Endometrium (tissue), 2 donors: ENCODE data around the gene TC2N.
A peak's percentile ranks its signal among the peaks of the same experiment; 100 is the strongest.
"Not testable (repeated sequence)": the region's sequence is repeated elsewhere in the genome, so short reads cannot be mapped to it uniquely, and the experiment has no call there.

Experiments
- FAIRE-seq: peaks from 2 replicates; lab custom pipeline; 2012; peaks lifted over from hg19 to GRCh38; lab: Jason Lieb, UNC
- donor health status: control.
- donor health status: control.

The TC2N gene

DNA sequence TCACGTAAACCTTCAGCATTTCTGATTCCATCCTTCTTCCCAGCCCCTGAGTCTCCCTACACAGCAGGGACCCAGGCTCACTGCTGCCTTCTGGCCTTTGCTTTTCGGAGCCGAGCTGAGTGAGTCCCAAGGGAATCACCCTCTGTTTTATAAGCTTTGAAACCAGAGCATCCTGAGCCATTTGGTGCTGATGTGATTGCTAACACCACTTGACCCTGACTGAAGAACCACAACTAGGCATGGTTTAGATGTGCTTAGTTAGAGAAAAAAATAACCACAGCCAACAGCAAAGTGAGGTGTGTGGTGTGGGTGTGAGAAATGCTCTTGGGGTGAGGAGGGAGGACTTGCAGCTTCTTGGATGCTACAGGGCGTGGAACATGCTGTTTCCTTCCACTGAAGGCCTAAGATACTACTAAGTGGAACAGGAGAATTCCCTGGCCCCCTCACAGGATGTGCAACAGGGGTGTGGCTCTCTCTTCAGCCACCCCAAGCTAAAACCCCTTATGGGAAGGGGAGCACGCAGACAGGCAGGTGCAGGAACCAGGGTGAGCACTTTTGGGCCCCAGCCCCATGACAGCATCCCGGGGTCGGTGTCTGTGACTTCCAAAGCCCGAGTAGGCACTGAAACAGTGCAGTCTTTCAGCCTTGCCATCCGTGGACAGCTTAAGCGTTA, at the start of gene TC2N:
Gene TC2N, minus strand, starts transcription at position 221 of the 673 bp plus-strand sequence. CDS start 53,767 bp downstream, outside the sequence.
- FAIRE-seq = no peak

DNA sequence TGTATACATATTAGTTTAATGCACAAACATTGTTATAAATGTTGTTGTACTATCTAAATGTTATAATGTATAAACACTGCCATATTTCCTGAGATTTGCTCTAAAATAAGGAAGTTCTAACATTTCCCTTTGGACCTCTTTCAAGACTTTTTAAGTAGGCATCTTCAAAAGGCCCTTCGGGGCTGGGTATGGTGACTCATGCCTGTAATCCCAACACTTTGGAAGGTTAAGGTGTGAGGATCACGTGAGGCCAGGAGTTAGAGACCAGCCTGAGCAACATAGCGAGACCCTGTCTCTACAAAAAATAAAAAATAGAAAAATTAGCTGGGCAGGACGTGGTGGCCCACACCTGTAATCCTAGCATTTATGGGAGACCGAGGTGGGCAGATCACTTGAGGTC, 44.7 kb upstream of the TC2N start:
- FAIRE-seq = no peak

DNA sequence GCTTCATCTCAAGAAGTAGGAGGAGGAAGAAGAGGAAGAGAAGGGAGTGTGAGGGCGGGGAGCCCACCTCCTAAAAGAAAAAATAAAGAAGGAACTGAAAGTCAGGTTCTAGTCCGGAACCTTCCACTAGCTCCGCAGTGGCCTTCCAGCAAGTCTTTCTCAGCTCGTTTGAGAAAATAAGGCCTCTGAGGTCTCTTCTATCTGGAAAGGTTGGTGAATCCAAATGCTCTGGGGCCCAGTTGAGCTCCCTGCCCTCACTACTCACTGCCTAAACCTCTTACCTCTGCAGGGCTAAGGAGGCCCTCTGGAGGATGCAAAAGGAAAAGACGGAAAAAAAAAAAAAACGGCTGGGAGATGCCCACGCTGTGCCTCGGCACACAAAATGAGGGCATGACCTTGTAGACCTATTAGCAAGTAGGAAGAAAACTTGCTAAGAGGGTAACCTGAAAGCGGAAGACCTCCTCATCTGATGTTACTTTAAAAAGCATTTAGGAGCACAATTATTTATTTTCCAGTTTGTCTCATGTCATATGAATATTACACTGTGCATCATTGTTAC, 44.2 kb upstream of the TC2N start:
- FAIRE-seq = no peak

DNA sequence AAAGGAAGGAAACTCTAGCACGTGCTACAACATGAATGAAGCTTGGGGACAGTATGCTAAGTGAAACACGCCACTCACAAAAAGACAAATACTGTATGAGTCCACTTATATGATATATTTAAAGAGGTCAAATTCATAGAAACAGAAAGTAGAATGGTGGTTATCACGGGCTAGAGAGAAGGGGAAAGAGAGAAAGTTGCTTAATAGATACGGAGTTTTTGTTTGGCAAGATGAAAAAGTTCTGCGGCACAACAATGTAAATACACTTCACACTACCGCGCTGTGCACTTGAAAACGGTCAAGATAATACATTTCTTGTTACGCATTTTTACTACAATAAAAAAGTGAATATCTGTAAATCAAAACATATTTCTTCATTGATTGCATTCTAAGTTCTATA, 42.9 kb upstream of the TC2N start:
- no peak for FAIRE-seq

DNA sequence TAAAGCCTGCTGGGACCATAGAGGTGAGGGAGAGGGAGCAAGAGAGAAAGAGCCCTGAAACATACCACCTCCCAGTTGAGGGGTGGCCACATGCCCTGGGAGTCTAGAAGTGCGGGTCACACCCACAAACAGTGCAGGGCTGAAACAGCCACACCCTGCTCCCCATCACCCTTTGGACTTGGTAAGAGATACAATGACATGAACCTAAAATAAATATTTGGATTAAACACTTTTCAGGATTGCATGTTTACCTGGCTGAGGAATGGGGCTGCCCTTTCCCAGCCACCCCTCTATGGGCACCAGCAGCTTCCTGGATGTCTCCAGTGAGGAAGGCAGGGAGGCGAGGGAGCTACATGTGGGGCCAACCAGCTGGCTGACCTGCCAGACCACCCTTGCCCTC, 39.0 kb upstream of the TC2N start:
- no peak for FAIRE-seq

DNA sequence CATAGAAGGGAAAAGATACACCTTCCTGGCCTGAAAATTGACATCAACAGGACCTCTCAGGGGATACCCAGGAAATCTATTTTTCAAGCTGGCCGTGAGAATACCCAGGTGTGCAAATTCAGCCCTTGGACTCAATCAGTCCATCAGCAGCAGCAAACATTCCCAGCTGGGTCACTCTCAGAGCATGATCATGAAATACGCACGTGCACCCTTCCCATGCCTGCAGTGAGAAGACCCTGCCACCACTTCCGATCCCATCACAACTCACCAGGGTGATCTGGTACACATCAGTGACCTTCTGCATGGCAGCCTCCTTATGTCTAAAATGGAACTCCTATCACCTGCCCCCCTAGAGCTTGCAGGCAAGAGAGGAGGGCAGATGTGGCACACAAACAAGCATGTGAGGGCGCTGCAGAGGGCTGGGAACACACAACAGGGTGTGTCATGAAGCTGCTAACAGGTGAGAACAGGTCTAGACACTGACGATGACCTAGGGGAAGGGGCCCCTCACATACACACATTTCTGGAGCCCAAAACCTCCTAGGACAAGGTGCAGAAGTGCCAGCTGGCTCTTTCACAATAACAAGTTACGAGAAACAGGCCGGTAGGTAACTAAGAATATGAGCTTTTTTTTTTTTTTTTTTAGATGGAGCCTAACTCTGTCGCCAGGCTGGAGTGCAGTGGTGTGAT, 37.8 kb upstream of the TC2N start:
- FAIRE-seq = no peak

DNA sequence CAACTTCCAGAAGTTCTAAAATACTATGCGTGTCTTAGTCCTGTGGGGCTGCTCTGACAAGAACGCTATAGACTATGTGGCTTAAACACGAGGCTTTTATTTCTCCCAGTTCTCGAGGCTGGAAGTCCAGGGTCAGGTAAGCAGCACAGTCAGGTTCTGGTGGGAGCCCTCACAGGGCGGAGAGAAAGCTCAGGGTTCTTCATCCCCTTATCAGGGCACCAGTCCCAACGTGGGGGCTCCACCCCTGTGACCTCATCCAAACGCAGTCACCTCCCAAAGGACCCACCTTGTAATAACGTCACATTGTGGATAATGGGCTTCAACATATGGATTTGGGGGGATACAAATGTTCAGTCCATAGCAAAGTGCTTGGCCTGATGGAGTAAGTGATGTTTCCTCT, 37.1 kb upstream of the TC2N start:
- no peak for FAIRE-seq

DNA sequence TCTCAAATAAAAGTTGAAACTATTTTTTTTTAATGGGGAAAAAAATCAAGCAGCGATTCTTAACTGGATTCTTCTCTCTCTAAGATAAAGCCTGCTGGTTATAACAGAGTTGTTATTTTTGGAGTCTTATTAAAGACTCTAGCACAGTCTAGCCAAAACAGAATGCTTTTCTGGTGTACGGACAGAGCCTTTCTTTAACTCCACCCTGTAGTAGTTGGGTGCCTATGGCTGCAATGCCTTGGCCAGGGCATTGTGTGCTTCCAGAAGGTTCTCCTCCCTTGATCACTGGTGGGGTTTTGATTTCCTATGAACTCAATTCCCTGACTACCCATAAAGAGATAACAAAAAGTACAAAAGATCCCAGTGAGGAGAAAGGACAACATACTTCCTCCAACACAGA, 35.7 kb upstream of the TC2N start:
- FAIRE-seq = no peak

DNA sequence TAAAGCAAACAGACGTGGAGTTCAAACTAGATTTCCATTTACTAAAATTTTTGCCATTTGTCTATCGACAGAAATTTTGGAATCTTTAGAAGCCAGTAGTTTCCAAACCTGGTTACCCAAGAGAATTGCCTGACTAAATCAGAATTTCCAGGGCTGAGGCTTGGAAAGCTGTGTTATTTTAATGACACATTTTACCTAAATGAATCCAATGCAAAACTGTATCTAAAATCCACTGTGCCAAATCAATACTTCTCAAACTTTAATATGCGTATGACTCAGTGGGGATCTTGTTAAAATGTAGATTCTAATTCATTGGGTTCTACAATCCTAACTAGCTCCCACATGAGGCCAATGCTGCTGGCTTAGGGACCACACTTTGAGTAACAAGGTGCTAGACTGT, 35.0 kb upstream of the TC2N start:
- no peak for FAIRE-seq

DNA sequence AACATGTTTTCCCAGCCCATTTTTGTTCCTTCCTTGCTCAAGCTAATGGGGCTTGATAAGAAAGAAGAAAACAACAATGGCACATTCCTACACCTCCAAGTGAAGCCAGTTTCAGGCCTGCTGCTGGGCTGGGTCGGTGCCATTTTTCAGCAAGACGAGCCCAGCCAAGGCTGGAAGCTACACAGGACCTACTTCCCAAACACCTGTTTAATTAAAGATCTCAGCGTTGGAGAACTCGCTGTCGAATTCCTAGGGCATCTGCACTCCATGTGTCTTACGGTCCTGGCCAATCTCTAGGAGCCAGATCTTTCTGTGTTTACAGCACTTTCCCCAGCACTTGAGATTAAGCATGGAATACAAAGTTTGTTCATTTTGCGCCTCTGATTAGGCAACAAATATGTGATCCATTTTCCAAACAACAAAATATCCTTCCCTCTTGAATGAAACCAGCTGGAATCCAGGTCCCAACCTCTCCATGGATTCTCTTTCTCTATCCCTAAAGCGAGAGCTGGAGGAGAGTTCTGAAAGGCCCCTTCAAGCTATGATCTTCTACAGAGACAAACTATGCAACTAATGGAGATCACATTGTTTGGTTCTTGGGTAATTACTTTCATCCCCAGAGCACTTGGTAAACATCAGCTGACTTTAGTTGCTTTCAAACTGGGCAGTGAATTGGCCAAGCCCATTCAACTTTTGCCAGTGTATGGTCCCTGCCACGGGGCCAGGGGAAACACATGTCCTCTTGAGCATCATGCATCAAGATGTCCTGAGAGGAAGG, 34.3 kb upstream of the TC2N start:
- peak; percentile 65 for FAIRE-seq

DNA sequence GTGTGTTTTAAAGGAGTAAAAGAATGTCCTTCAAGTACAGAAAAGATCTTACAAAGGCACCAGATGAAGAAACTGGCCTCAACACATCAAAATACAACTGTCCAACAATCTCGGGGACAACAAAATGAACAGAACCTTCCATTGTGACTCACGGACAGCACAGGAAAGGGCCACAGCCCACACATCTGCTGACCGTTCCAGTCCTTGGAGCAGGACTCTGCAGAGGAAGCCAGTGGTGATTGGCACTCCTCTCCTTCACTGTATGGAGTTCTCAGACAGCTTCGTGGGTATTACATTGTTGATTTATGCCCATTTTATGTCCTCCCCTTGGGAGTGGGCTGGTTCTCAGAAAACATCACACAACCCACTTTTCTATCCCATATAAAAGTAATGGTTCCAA, 32.5 kb upstream of the TC2N start:
- FAIRE-seq = no peak

DNA sequence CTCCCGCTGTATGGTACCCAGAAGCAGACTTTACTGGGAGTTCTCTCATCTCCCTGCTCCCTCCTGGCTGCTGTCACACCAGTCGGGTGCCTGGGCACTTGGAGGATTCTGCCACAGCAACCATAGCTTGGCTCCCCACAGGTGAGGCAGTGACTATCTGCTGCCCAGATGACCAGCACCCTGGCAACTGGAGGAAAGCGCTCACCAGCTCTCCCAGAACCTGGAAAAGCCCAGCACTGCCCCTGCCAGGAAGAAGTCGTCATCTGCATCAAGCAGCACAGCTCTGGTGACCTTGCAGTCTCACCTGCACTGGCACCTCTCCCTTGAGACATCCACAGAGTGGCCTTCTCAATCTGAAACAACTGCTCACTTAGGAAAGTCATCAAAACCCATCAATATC, 31.9 kb upstream of the TC2N start:
- FAIRE-seq = no peak

DNA sequence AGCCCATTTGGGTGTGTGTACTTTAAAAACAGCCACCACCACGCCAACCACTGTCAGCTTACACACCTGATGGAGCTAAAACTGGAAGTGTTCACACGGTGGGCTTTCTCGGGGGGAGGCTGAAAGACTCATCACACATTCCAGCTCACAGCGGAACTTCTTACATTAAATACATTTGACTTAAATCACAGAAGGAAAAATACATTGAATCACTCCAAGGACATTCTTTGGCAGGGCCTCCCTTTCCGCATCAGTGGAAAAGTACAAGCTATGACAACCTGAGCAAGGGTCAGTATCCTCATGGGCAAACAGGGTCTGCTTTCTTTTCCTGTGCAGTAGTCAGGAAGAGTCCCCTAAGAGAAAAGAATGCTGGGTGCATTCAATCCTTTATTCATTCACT, 31.0 kb upstream of the TC2N start:
- no peak for FAIRE-seq

DNA sequence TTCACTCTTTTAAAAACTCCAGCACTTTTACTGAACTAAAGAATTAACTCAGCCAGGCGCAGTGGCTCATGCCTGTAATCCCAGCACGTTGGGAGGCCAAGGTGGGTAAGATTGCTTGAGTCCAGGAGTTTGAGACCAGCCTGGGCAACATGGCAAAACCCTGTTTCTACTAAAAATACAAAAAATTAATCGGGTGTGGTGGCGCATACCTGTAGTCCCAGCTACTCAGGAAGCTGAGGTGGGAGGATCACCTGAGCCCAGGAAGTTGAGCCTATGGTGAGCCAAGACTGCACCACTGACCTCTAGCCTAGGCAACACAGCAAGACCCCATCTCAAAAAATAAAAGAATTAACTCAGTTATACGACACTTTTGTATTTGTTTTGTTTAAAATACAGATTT, 30.4 kb upstream of the TC2N start:
- not testable (repeated sequence) for FAIRE-seq

DNA sequence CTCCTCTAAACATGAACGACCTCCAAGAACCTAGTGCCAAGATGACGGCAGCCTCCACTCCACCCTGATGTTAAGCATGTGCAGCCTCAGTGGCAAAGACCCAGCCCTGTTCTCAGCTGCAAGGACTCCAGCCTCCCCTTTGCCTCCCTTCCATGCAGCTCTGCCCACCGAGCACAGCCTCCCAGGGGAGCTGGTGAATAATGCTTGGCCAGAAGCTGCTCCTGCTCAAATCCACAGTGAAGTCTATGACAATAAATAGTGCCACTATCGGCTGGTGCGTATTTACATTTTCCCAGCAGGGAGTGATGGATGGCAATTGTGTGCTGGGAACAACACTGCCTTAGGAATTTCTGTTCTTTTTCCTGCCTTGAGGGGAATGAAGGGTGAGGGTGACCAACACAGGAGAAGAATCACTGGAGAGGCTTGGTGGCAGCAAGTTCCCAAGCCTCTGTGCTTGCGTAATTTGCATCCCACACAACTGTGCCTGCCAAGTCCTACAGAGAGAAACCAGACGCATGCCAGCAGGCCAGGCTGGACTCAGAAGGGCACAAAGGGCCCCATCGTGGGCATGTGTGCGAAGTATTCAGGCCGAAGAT, 29.9 kb upstream of the TC2N start:
- no peak for FAIRE-seq

DNA sequence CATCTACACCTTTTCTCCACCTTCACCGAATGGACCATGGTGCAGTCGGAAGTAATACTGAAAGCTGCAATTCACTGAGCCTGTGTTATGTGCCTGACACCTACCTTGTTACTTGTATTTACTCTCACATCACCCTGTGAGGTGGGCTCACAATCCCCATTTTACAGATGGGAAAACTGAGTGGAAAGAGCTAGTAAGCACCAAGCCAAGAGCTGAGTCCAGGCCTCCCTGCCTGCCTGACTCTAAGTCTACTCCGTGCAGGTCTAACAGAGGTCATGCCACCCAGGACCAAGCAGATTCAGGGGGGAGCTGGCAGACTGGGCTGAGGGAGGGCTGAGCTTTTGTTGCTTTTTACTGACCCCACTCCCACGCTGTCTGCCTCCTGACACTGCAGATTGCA, 29.1 kb upstream of the TC2N start:
- no peak for FAIRE-seq

DNA sequence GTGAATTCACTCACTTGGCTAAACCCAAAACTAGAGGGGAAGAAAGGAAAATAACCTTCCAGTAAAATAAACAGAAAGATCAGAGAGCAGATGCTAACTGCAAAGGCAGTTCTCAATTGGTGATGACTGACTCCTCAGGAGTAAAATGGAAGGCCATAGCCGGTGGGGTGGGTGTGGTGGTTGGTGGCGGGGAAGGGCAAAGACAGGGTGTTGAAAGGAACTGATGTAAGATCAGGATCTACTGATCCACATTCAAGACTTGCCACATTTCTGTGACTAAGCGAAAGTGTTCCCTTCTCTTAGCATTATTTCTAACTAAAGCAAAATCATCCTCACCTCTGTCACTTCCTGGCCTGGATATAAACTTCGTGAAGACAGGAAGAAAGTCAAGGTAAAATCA, 26.3 kb upstream of the TC2N start:
- no peak for FAIRE-seq

DNA sequence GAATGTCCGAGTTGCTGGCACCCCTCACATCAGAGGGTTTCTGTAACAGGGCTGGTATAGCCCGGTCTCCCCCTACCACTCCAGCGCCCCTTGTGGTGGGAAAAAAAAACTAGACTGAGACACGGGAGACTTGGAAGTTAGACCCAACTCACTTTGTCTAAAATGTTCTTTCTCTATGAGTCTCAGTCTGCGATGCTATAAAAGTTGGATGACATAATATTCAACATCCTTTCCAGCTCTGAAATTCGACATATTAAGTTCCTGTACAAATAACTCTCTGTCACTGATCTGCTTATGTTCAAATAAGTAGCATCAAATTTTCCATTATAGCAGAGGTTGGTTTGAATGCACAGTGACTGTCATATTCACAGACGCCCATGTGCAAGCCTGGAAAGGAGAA, 25.7 kb upstream of the TC2N start:
- FAIRE-seq = no peak

DNA sequence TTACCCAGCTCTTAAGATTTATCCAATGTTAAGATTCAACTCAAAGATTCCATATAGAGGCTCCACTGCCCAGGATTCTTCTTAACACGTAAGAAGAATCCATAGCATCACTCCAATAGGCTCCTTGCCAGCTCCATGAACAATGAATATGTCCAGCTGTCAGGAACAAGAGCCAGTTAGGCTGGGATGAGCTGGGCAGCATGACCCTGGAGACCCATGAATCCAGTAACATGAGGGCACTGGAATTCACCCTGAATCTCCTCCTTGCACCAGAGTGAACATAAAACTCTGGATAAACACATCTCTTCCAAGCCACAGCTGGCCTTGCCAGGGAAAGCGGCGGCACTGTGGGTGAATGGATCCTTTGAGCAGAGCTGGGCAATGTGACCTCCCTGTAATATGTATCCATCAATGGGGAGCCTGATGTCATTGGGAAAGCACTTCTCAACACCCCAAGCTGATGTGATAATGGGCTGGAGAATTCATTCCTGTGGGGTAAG, 24.4 kb upstream of the TC2N start:
- no peak for FAIRE-seq

DNA sequence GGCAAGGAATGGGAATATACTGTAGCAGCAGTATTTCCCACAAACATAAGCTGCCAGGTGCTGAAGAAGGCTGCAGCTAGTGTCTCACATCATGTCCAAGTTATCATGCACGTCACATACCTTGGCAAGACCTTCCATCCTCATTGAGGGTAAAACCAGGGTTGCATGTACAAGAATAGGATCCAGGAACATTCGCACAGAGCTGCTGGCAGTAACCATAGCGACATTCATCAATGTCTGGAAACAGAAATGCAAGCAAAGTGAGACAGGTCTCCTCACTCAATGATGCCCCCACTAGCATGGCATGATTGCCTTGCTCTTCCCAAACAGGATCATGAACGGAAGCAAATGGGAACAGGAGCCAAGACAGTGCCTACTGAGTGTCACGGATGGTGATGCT, 23.8 kb upstream of the TC2N start:
- FAIRE-seq = no peak

DNA sequence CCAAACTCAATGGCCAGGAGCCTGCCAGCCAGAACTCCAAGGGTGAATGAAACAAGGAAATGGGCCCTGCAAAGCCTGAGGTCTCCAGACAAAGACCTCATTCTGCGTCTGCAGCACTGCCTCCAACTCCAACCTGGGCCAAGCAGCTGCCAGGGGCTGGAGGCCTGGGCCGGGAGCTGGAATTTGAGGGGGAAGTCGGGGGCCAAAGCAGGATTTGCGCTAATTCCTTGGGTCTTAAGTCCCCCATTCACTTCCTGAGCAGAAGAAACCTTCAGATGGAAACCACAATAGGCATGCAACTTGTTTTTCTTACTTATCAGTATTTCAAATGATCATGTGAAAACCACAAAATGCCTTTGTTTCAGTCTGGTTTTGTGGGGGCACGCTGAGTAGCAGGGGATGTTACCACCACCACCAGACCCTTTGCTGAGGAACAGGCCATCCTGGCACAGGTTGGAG, 23.0 kb upstream of the TC2N start:
- no peak for FAIRE-seq

DNA sequence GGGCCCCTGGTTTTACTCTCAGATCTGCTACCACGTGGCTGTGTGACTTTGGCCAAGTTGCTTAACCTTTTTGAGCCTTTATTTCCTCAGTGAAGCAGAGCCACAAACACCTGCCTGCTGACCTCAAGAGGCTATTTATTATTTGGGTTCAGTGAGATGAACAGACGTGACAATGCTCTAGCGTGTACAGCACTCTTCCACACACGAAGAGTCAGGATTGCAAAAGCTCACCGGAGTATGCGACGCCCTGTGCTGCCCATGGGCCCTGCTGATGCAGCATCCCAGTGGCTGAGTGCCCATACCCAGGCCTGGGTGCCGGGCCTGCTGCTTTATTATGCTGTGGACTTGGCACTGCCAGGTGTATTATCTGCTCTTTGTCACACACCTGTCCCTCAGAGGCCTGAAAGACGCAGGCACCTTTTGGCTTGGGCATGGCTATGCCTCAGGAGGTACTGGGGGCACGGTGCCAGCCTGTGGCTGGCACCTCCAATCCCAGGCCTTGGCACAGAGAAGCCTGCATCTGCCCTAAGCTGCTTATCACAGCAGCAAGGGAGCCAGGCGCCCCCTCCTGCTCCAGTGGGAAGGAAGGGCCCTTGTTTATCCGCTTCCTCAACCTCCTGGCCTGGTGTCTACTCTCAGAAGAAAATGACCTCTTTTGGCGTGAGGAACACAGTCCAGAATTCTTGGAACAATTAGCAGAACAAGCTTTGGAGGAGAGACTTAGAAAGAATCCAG, 22.3 kb upstream of the TC2N start:
- no peak for FAIRE-seq
